Fibroblast of skin of right quadriceps (primary cell): Measurements from ENCODE around the gene GSG1L.

Experiments used
- DNase-seq: peaks from one replicate; pipeline ENCODE4 v3.0.0-alpha.2; 2013

Gene GSG1L

GRCh38 chr16:27840311-27841060 is 223.0 kb downstream of the GSG1L start:
- DNase-seq = no peak

DNA sequence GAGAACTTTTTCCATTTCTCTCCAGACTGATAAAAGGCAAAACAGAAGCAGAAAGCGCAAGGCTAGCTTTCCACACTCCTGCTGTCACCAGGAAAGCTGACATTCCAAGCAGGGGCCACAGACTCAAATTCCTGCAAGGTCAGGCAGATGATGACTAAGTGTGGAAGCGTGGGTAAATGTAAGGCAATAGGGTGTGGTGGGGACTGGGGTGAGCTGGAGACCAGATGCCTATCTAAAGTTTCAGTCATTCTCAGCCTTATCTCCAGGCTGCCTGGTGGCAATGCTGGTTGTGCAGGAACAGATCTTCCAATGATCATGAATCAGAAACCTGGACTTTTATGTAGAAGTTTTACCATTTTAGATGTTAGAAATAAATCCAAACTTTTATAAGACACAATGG is 224.1 kb downstream of the GSG1L start:
- no peak for DNase-seq

GRCh38 chr16:27838536-27839175 is 224.9 kb downstream of the GSG1L start:
- no peak for DNase-seq

- no peak for DNase-seq
Observed at GRCh38 chr16:27829975-27830374, 233.5 kb downstream of the GSG1L start.

DNA sequence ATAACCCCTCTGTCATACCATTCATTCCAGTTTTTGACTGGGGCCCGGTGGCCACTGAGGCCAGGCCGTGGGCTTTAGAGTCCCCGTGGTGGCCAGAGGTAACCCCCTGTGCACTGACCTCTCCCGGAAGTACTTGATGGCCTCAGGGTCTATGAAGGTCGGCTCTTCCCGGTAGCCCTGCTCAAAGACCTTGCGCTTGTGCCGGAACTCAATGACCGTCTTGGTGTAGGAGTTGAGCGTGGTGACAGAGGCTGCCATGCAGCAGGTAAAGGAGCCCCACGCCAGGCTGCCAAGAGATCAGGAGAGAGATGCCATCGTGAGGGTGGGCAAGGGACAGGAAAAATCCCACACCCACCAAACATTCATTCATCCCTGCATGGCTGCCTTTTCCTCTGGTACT is 234.8 kb downstream of the GSG1L start:
- no peak for DNase-seq

GRCh38 chr16:27827765-27828164 is 235.7 kb downstream of the GSG1L start:
- DNase-seq = no peak

- DNase-seq = no peak
Observed at GRCh38 chr16:27826893-27827289, 236.6 kb downstream of the GSG1L start.

- no peak for DNase-seq
Observed at GRCh38 chr16:27826081-27826892, 237.2 kb downstream of the GSG1L start.

DNA sequence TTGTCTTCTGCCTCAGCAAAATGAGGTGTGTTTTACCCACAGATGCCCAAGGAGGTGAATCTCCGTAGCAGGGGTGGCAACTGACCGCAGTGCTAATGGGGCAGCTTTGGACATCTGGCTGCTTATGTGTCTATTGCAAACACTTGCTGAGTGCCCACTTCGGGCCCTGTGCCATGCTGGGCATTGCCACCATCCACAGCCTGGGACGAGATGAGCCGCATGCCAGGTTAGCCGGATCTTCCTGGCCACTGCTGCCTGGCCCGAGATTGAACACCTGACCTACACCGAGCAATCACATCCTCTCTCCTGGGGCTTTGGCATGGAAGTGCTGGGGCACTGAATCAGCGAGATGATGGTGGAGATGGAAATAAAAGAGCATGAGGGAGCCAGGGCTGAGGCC is 238.7 kb downstream of the GSG1L start:
- no peak for DNase-seq

GRCh38 chr16:27824006-27824405 is 239.5 kb downstream of the GSG1L start:
- no peak for DNase-seq

GRCh38 chr16:27823421-27823820 is 240.1 kb downstream of the GSG1L start:
- DNase-seq = no peak

DNA sequence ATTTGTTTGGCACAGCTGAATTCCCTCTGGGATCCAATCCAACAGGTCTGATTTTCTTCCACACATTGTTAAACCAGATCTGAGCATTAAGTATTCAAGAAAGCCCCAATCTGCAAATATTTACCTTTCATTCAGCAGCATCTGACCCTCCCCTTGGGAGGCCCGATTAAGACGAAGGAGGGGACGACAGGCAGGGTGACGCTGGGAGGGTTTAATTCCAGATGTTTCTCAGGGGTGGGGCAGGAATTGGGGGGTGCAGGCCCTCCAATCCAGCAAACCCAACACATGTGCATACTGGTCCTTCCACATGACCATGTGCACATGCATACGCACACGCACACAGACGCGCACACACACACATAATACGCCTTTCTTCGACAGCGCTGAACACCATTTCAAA is 240.5 kb downstream of the GSG1L start:
- DNase-seq = no peak

- DNase-seq = no peak
Observed at GRCh38 chr16:27822529-27822928, 241.0 kb downstream of the GSG1L start.

GRCh38 chr16:27820646-27821345 is 242.7 kb downstream of the GSG1L start:
- no peak for DNase-seq

DNA sequence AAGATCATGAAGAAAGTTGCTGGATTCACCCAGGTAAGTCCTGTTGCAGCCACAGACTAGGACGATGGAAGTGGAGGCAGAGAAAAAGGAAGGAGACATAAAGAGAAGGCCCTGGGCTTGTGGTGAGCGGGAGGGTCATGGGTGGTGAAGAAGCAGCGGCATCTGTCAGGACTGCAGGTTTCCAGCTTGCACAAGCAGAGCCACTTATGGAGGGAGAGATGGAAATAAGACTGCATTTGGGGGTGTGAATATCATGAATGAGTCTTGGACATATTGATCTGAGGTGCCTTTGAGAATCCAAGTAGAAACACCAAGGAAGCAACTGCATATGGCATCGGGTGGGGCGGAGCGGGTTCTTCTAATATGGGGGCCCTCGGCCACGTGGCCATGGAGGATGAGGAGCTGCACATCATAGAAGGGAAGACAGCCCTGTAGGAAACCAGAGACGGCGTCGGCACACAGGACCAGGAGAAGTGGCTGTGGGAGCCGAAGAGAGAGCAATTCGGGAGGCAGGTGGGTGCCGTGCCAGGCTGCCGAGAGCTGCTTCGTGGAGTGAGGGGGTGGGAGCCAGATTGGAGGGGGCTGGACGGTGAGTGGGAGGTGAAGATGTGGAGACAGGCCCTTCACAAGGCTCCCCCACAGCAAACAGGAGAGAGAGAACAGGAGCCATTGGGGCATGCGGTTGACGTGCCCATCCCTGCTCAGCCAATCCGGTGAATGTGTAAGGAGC is 243.5 kb downstream of the GSG1L start:
- DNase-seq = no peak

- DNase-seq = no peak
Observed at GRCh38 chr16:27819356-27819755, 244.2 kb downstream of the GSG1L start.

DNA sequence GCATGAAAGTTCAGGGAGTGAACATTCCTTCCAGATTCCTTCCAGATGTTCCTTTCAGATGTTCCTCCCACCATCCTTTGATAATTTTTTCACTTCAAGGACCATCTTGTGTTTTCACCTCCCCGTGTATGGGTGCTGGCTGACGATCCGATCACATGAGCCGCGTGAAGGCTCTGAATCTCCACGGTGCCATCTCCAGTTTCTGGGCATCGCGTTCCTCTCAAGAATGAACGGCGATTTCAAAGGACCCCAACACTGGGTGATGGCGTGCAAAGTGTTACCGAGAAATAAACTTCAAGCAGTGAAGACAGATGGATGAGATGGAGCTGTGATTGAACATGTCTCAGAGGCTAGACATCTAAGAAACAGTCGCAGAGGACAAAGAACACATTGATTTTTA is 245.3 kb downstream of the GSG1L start:
- DNase-seq = no peak

- DNase-seq = no peak
Observed at GRCh38 chr16:27817038-27817437, 246.5 kb downstream of the GSG1L start.

- DNase-seq = no peak
Observed at GRCh38 chr16:27816561-27816960, 247.0 kb downstream of the GSG1L start.

DNA sequence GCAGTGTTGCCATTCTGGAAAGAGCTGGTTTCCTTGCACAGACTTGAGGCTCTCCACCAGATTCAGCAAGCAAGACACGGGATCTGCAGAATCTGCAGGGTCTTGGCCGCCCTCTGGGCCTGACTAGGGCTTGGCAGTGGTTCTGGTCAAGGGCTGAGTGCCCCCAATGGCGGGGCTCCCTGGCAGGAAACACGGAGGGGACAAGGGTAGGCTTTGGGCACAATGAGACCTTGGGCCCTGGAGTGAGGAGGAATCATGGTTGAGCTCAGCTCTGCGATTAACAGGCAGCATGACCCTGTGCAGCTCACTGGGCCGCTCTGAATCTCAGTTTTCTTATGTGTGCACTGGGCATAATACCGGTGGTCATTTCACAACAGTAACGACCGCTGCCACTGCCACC is 249.9 kb downstream of the GSG1L start:
- no peak for DNase-seq

GRCh38 chr16:27811881-27812280 is 251.6 kb downstream of the GSG1L start:
- DNase-seq = no peak

DNA sequence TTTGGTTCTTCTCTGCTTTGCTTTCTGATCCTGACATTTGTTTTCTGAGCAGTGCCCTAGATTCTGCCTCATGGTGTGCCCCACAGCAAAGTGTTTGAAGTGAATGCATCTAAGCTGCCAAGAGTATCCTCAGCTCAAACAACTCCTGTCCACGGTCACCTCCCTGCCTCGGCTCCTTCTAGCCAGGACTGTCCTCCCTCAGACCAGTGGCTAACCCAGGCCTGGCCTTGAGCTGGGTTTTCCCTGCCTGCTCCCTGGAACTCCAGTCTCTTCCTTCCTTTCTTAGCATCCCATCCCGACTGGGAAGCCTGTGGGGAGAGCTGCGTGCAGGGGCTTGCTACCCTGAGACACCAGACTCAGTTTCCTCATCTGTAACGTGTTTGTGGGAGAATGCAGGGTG is 256.5 kb downstream of the GSG1L start:
- no peak for DNase-seq

GRCh38 chr16:27806388-27806787 is 257.1 kb downstream of the GSG1L start:
- no peak for DNase-seq
